GM12891 (cell line): Measurements from ENCODE around the gene CKMT1B.
"Not testable (repeated sequence)": the region's sequence is repeated elsewhere in the genome, so short reads cannot be mapped to it uniquely, and the experiment has no call there.

Experiments used
- PAX5 ChIP-seq: IDR thresholded peaks from 2 replicates; pipeline ENCODE4 v1.6.1; 2011; ENCODE audit warnings: low read length, moderate library complexity, mild to moderate bottlenecking; ENCODE audit not compliant: insufficient read depth, severe bottlenecking
- POLR2A ChIP-seq: IDR thresholded peaks from 2 replicates; pipeline ENCODE4 v1.6.1; 2011; ENCODE audit warnings: low read depth, low read length, control low read depth
- POLR2AphosphoS5 ChIP-seq: IDR thresholded peaks from 2 replicates; pipeline ENCODE4 v1.6.1; 2011; ENCODE audit warnings: low read depth, low read length, control low read depth
- POU2F2 ChIP-seq: IDR thresholded peaks from 2 replicates; pipeline ENCODE4 v1.6.1; 2011; ENCODE audit warnings: low read depth, mild to moderate bottlenecking, control low read depth, low read length, moderate library complexity
- SPI1 ChIP-seq: IDR thresholded peaks from 2 replicates; pipeline ENCODE4 v1.6.1; 2011; ENCODE audit warnings: low read depth, low read length, control low read depth
- TAF1 ChIP-seq: IDR thresholded peaks from 2 replicates; pipeline ENCODE4 v1.6.1; 2011; ENCODE audit warnings: low read depth, low read length, control low read depth

DNA sequence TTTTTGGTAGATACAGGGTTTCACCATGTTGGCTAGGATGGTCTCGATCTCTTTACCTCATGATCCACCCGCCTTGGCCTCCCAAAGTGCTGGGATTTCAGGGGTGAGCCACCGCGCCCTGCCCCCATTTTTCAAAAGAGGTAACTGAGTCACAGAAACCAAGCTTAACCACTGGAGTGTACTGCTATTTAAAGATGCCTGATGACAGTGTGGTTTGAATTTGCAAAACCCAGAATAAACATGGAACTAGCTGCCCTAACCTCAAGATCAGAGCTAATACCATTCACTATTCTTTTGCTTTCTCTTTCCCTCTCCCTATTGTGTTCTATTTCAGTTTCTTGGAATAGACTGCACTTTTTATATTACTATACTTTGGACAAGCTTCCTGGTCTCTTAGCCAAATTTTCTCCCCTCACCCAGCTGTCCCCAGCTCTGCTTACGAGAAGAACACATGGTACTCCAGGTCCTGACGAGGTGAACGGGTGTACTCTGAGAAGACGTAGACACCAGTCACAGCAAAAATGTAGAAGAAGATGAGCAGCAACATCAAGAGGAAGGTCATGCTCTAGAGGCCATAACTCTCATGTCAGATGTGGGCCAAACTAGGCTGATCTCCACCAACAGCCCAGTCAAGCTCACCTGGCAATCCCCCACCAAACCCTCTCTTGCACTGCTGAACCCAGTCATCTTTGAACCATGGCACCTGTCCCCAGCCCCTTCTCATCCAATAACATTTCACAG lies 44.8 kb downstream of the CKMT1B start:
- not testable (repeated sequence) for TF ChIP-seq POLR2AphosphoS5, TAF1, POLR2A, SPI1, PAX5, POU2F2
